ENCODE measurements around the gene MBTPS1.

- TF ChIP-seq POLR2A (IDR thresholded peaks at IDR 0.05), result no peak
- TF ChIP-seq, protein P1, sequence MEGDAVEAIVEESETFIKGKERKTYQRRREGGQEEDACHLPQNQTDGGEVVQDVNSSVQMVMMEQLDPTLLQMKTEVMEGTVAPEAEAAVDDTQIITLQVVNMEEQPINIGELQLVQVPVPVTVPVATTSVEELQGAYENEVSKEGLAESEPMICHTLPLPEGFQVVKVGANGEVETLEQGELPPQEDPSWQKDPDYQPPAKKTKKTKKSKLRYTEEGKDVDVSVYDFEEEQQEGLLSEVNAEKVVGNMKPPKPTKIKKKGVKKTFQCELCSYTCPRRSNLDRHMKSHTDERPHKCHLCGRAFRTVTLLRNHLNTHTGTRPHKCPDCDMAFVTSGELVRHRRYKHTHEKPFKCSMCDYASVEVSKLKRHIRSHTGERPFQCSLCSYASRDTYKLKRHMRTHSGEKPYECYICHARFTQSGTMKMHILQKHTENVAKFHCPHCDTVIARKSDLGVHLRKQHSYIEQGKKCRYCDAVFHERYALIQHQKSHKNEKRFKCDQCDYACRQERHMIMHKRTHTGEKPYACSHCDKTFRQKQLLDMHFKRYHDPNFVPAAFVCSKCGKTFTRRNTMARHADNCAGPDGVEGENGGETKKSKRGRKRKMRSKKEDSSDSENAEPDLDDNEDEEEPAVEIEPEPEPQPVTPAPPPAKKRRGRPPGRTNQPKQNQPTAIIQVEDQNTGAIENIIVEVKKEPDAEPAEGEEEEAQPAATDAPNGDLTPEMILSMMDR (IDR thresholded peaks at IDR 0.05), result no peak
Measured at GRCh38 chr16:84143784-84144199, 27.1 kb upstream of the MBTPS1 start.
